SH-SY5Y (cell line): ENCODE data around the gene KIAA1614.

Experiments used
- GATA2 ChIP-seq: IDR thresholded peaks from 2 replicates; pipeline ENCODE4 v1.6.1; 2011; ENCODE audit warnings: mild to moderate bottlenecking, low read depth, low read length
- GATA3 ChIP-seq: IDR thresholded peaks from 2 replicates; pipeline ENCODE4 v1.6.1; 2011; ENCODE audit warnings: low read depth, mild to moderate bottlenecking, low read length, moderate library complexity

Gene KIAA1614

DNA sequence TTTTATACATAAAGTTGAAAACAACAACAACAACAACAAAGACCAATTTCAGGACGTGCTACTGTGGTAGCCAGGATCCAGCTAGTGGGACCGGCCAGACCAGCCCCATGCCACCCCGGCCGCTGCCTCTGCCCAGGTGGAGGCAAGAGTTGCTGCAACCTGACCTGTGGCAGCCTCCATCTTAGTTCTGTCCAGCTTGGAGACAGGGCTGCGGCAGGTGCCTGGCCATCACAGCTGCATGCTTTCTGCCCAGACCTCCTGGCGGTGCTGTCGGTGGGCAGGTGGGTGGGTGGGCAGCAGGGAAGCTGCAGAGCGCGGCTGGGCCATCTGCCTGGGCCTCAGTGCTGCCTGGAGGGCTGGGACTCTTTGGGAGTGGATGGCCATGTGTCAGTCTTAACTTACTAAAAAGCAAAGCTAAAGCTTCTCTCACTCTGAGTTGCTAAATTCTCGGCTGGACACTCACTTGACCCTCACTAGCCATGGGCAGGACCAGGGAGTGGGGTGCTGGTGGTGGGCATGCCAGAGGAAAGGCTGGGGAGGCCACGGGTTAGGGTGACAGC is 38.6 kb downstream of the KIAA1614 start:
- TF ChIP-seq GATA3 (no peak), GATA2 (no peak)

DNA sequence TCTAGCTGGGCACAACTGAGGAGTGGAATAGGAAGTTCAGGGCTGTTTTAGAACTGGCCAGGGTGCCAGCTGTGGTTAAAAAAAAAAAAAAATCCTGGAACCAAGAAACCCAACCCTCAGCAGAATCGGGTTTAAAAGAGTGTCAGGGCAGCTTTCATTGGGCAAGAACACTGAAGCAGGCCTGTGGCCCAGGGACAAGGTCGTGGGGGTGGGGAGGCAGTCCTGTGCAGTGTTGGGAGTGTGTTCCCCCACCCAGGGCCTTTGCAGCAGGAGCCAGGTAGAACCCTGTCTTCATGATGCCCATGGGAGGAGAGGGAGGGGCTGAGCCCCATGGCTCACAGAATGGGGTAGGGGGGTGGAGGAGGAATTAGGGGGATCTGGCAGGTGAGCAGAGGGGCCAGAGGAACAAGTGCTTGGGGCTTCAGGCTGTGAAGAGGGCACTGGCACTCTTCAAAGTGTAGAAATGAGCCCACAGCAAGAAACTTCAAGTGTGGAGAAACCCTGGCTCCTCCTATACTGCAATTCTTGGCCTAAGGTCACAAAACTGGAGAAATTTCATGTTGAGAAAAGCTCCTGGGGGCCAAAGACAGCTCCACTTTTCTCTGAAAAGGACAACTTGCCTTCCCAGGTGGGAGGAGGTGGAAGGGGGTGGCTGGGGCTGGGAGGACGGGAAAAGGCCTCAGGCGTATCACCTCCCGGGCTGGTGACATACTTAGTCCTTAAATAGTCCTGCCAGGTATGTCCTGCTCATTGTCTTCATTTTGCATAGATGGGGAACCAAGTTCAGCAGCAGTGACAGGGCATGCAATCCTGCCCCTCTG is 39.3 kb downstream of the KIAA1614 start:
- TF ChIP-seq GATA3 (no peak), GATA2 (no peak)

DNA sequence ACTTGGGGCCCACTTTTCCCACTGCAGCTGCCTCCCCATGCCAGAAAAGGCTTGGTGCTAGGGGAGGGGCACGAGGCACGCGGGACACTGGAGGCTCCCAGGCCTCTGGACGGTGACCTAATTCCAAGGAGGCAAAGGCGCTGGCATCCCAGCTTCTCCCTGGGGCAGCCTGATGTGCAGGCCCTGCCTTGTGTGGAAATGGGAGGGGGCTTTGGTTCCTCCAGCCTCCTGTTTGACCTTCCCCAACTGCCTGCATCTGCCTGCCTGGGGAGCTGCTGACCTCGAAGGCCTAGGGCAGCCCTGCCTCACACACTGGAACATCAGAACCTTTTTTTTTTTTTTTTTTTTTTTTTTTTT is 39.9 kb downstream of the KIAA1614 start:
- TF ChIP-seq GATA2 (no peak), GATA3 (no peak)

GRCh38 chr1:180953291-180954004 is 40.8 kb downstream of the KIAA1614 start:
- TF ChIP-seq GATA2 (no peak), GATA3 (no peak)

DNA sequence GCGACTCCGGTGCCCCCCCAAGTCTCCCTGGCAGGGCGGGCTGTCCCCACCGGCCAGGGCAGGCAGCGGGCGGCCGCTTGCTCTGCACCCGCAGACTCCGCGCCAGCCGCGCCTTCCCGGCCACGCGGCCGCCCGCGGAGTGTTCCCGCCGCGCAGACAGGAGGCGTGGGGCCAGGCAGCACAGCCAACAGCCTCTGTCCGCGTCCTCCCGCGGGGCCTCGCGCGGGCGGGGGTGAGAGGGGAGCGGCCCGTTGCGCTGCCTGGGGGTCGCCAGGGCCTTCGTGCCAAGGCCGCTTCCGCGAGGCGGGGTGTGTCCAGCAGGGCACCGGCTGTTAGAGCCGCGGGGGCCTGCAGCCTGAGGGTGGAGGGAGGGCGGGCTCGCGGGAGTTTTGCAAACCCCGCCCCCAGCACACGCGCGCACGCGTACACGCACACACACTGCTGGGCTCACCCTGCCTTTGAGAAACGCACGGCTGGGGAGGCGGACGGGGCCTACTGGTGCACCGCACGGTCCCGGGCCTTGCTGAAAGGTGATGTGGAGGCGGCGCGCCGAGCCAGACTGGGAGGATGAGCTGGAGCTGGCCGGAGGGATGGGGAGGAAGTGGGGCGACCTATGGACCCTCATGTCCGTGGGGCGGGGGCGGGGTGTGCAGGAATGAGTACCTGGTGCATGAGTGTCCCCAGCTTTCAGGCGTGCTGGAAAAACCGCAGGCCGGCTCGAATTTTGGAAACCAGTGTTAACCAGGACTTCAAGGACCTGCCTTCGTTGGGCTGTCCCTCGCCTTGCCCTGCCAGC is 41.5 kb downstream of the KIAA1614 start:
- no peak for TF ChIP-seq GATA3
- no peak for TF ChIP-seq GATA2

- TF ChIP-seq GATA3 = no peak
- no peak for TF ChIP-seq GATA2
Observed at GRCh38 chr1:180954801-180955165, 42.1 kb downstream of the KIAA1614 start.

DNA sequence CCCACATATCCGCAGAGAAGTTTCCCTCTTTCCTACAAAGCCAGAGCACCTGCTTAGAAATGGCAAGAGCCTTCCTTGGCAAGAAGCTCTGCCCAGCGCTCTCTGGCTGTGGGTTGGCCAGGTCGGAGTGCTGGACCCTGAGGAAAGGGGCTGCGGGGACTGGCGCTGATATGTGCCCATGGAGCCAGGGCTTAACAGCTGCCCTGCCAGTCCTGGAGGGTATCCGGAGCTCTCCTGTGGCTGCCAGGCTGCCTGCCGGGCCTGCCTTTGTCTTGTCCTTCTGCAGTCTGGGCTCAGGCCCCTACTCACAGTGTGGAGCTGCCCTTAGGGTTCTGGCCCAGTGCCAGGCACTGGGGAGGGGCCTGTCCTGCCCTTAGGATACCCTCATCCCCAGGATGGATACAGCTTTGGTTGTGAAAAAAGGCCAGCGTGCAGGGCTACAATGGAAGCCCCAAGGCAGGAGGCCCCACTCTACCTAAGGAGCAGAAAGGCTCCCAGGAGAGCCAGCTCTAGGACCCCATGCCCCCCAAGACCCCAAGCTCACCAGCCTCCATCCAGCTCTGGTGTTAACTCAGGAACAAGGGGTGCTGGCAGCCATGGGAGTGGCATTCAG is 43.4 kb downstream of the KIAA1614 start:
- TF ChIP-seq GATA3 = no peak
- TF ChIP-seq GATA2 = no peak

DNA sequence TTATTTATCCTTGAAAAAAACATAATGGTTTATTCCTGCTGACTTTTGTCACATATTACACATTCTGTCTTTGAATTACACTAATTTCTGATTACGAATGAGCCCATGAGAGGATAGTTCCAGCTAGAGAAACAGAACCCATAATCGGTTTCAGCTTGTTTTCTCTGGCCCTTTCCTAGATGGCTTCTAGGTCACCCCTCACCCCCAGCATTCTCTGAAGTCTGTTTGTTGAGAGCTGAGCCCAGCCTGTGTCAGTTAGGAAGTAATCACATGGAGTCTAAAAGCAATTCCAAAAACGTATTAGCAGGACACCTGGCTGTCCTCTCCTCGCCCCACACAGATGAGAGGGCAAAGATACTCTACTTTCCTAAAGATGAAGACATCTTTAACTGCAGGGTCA is 48.9 kb downstream of the KIAA1614 start:
- TF ChIP-seq GATA2 (no peak), GATA3 (no peak)

- no peak for TF ChIP-seq GATA2
- TF ChIP-seq GATA3 = no peak
Observed at GRCh38 chr1:180962178-180962577, 49.5 kb downstream of the KIAA1614 start.

DNA sequence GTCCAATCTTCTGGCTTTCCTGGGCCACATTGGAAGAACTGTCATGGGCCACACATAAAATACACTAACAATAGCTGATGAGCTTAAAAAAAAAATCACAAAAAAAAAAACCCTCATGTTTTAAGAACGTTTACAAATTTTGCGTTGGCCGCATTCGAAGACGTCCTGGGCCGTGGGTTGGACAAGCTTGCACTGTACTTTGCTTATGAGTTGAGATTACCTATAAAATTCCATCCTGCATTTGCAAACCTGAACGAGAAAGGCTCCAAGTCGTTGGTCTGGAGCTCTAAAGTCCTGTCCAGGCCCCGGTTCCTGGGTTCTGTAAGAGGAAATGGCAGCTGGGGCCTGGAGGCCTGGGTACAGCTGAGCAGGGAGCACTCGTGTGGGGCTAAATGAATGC is 51.4 kb downstream of the KIAA1614 start:
- TF ChIP-seq GATA3 (no peak), GATA2 (no peak)

- TF ChIP-seq GATA3 (no peak), GATA2 (no peak)
Observed at GRCh38 chr1:180964595-180964994, 51.9 kb downstream of the KIAA1614 start.

DNA sequence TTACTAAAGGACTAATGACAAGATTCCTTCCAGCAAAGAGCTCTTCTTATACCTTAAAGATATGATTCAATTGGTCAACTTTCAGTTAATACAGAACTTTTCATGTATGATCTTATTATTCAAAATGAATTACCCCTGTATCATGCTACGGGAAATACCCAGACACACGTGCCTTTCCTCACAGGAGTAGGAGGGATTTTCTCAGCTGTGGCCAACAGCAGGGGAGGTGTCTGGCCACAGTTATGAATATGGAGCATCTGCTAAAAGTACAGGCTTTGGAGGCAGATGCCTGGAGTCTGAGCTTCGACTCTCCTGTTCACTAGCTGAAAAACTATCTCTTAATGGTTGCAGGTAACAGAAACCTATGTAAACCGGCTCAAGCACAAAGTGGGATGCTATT is 53.6 kb downstream of the KIAA1614 start:
- TF ChIP-seq GATA3 (no peak), GATA2 (no peak)

DNA sequence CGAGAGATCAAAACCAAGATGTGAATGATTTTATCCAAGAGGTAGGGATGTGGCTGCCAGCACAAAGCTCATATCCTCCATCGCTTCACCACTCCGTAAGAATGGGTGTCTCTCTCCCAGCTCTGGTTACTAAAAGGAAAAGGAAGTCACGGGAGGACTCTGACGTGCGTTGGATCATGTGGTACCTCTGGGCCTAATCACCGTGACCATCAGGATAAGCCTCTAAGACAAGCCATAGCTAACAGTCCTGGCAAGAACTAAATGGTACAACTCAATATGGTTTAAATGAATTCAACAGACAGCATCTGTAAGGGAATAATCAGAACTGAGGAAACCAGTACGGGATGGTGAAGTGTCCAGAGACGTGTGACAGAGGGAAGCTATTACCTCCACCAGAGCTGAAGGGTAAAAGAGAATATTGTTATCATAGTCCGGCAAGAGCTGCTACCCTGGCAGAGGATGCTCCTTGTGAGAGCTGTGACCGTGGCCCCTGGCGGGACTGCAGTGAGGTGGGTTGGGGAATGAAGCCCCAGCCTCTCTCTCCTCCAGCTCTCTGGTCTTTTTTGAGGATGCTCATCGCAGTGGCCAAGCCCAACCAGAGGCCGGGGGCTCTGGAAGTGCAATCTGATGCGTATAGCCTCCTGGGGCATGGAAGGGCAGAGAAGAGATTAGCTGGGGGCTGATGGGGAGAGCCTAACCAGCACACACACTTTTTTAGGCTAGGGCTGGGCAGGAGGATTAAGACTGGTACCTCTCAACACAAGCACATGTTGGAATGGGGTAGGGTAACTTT is 54.2 kb downstream of the KIAA1614 start:
- TF ChIP-seq GATA2 (no peak), GATA3 (no peak)
